HG02970 (cell line): ENCODE data around the gene CNPPD1.

Source experiments
- ATAC-seq: cut with Tn5 transposase; IDR thresholded peaks from one replicate; pipeline ENCODE4 v1.9.1; 2021; ENCODE audit warnings: mild to moderate bottlenecking, moderate library complexity, moderate number of reproducible peaks; ENCODE audit not compliant: unreplicated experiment, low FRiP score

Gene CNPPD1

DNA sequence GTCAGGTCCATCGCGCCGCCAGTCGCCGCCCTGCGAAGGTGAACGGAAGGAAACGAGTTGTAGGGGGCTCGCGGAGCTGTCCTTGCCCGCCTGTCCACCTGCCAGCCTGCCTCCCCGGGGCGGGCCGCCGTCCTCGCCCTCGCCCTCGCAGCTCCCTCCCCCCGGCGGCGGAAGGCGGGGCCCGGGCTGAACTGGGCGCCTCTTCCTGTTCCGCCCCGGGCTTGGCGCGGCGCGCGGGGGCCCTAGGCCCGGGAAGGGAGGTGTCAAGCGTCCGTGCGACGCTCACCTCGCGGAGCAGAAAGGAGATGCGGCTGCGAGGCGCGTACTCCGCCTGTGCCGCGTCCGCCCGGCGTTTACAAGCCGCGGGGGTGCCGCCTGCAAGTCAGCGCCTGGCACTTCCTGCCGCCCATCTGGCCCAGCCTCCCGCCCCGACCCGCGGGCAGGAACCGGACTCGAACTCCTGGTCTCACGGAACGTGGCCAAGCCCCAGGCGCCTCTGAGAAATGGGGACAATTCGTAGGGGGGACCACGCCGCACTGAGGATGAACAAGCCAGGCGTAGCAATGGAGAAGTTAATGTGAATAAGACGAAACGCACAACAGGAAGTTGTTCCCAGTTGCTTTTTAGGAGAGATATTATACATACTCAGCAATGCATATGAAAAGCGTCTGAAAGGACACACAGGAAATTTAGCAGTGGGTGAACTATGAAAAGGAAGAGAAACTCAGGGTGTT is at the start of gene CNPPD1:
TSS of gene CNPPD1 (minus strand) at position 108 of the 734 bp plus-strand sequence. CDS start at position 11, 97 bp downstream.
- peak; percentile 47 for ATAC-seq

DNA sequence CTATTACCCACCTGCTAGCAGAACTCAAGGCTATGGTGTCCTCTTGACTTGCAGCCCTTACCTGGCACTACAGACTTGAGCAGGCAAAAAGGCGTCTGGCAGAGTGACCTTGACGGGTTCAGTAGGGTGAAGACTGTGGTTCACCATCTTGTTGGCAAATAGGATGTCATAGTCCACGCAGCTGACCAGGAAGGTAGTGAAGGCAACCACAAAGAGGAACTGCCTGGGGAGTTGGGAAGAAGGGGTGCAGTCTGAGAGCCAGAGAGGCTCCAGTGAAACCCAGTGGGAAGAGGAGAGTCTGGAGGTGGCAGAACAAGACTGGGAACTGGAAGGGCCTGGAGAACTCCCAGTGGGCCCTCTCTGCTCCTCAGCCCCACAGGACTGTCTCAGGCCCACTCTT is 48.6 kb upstream of the CNPPD1 start:
- no peak for ATAC-seq

DNA sequence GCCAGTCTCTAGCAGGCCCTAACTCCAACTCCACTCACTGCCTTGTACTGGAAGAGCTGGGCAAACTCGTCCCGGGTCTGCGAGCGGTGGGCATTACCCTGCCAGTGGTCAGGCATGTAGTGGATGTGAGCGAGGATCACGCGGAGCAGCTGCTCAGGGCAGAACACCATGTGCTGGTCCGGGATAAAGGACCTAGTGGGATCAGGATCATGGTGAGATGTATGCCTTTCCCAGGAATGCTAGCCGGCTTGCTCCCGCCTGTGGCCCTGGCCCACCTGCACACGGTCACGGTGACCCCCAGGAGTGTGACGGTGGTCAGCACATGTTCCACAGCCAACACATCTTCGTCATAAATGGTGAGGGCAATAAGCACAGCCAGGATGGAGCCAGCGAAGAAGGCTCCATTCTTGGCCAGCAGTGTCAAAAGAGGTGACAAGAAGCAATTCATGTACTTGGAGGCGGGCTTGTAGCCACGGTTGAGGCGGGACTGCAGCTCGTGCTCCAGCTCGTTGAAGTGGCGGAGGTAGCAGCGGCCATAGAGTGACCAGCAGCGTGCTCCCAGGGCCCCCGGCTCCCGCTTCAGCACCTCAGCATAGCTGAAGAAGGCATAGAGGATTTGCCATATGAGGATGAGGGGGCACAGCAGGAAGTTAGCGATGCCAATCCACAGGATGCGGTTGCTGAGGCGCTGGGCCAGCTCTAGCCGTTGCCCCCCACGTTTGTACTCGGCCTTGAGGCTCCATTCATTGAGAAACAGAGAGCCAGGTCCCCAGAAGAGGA is 47.3 kb upstream of the CNPPD1 start:
- no peak for ATAC-seq

DNA sequence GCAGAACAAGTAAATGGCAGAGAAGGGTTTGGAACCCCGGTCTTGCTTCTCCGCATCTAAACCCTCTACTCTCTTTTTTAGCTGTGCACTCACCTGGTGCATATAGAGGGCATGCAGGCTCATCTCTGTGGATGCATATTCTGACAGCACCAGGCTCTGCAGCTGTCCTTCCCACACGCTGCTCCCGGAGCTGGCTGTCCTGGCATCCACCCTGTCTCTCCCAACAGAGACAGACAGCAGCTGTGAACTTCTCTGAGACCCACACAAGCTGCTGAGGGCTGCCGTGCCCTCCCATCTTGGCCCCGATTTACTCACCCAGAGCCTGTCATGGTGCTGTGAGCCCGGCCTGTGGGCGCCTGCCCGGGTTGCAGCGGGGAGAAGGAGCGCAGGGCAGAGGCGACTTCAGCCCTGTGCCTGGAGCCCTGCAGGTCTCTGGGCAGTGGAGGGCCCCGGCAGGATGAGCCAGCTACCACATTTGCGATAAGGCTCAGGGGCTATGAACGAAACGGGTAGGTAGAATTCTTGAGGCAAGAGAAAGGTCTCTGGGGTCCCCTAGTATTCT is 45.3 kb upstream of the CNPPD1 start:
- ATAC-seq, result no peak

DNA sequence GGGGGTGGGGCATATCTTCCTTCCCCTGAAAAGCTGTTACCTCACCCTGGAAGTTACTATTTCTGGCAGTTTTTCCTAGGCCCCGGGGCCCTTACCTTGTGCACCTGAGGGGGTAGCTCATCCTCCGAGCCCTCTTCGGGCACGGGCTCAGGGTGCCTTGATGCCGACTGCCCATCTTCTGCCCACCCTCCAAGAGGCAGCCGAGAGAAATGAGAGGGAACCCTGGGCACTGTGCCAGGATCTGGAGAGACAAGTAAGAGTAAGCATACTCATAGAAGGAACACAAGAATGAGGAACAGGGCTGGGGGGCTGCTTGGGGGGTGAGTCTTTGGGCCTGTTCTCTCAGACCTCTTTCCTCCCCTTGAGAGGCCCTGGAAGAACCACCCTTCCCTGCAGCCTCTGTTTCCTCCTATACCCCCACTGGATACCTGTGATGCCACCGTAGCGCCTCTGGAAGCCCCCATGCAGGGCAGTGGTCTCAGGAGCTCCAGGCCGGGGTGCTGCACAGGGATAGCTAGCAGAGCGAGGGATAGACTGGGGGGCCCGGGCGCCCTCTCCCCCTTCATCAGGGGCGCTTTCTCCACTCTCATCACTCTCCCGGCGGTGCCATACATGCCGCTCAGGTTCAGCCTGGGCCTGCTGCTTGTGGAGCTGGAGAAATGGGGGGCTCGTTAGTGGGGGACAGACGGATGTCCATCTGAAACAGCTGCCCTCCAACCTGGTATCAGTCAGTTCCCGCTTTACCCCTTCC is 44.1 kb upstream of the CNPPD1 start:
- ATAC-seq, result no peak

DNA sequence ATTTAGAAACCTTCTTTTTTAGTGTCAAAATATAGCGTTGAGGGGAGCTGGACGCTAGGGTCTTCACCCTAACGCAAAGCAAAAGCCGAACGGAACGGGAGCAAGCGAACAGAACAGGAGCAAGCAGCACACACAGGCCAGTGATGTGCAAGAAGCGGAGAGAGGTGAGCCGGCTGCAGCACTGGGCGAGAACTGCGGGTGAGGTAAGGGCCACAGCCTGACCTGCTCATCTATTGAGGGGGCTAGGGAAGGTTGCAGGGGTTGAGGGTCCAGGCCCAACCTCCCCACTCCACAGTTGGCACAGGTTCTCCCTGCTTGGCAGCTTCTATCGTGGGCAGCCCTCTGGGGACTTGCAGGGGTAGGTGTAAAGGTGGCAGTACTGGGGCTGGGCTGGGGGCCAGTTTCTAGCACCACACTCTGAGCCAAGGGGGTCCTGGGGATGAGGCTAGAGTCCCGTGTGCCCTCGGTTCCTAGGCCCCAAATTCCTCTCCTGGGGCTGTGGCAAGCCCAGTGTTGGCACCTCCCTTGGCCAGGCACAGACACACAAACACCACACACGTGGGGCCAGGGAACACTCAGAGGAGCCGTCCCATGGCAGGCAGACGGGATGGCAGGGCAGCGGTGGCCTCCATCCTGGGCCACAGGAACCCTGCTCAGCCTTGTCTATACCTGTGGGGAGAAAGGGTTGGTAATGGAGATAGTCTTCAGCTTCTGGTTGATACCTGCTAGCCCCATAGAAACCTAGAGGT is 43.2 kb upstream of the CNPPD1 start:
- ATAC-seq, result no peak

DNA sequence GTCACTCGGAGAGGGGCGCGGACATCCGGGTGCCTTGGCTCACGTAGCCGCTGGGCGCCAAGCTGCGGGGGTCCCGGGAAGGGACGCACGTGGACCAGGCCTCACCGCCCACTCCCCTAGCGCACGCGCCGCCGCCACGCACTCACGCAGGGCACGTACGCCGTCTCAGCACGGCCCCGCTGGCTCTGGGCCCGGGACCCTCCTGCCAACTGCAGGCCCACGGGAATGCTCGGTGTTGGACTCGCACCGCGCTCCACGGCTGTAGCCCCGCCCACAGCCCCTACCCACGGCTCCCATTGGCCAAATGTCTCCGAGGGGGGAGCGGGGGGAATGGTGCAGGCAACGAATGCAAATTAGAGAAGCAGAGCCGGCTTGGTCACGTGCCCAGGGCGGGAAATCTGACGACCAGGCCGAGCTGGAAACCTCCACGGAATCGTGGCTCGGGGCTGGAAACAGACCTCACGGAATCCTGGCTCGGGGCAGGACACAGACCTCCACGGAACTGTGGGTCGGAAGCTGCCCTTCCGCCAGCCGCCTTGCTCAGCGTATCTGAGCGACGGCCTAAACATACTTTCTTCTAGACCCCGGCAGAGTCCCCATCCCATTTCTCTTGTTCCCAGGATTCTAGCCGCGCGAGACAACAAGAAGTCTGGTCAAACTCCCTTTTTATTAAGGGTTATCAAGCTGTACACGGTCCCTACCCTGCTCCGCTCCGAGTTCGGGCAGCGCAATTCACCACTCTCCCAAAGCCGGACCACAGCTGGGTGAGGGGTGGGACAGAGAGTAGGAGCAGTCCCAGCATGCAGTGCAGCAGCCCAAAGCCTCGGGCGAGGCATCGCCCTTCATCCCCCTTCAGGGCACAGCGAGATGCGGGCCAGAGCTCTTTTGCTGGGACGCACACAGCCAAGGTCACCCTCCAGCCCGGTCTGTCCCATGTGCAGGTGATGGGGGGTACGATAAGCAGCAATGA is 42.3 kb upstream of the CNPPD1 start, which contains the start of gene ABCB6:
TSS of gene ABCB6 (minus strand) at position 227 of the 970 bp plus-strand sequence. CDS start 285 bp downstream, outside the sequence.
- ATAC-seq, result peak; percentile 74

DNA sequence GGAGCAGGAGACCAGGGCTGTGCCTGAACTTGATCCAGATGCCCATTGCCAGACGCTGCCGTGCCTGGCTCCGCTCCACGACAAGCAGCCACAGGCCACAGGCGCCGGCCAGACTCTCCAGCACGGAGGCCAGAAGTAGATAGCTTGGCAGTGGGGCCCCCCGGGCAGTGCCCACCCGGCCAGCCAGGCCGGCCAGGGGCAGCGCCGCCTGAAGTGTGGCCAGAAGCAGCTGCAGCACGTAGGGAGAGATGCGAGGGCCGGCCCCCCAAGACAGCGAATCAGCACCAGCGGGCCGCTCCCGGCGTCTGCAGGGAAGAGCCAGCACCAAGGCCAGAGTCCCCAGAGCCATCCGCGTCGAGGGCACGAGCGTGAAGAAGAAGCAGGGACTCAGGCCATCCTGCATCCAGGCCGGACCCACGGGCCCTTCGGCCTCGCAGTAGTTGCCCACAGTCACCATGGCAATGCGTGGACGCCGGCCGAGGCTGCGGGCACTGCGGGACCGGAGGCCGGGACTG is 41.5 kb upstream of the CNPPD1 start:
- peak; percentile 18 for ATAC-seq

DNA sequence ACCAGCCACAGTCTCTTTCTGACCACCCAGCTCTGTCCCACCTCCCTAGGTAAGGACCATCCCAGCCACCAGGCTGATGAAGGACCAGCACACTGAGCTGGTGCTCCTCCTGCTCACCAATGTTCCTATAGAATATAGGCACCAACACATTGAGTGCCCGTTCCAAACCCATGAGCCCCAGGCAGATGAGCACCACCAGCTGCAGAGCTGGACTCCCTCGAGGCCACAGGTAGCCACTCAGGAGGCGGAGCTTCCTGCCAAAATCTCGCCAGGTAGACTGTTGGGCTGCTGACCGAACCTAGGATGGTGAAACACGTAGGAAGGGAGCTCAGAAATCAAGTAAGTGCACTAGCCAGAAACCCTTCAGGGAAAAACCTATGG is 39.8 kb upstream of the CNPPD1 start:
- ATAC-seq, result no peak

DNA sequence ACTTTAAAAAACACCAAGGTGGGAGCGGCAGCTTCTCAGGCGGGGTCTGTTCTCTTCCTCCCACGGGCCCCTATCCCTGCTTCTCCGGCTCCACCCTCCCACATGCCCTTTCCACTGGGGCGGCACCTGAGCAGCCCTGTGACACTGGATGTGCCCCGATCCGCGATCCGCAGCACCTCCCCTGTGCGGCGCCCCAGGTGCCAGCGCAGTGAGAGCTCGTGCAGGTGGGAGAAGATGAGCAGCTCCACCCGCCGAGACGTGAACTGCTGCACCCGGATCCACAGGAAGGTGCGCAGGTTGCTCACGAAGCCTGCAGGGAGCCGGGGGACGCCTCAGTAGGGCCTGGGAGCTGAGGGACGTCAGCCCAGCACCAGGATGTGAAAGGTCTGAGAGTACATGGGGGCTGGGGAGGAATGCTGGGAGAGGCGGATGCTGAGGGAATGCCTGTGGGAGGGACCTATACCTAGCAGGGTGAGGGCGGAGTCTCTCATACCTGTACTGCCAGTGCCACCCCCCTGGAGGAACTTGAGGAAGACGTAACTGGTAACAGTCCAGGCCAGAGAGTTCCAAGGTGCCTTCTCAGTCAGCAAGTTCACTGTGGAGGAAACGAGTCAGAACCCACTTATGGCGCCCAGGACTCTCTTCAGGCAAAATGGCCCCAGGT is 39.3 kb upstream of the CNPPD1 start:
- ATAC-seq, result no peak

DNA sequence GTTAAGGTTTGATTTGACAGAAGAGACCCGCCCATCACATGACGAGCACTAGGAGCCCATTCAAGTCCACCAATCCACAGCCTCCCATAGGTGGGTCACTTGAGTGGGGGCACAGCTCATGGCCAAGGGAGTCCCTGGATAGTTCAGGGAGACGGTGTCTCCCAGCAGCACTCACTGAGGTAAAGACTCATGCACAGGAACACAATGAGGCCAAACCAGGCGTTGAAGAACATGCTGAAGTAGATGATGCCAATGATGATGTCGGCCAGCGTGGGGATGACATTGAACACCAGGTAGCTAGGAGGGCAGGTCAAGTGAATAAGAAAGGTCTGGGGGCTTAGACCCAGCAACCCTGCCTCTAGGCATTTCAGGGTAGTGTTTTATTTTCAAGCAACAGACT is 38.1 kb upstream of the CNPPD1 start:
- ATAC-seq, result no peak

DNA sequence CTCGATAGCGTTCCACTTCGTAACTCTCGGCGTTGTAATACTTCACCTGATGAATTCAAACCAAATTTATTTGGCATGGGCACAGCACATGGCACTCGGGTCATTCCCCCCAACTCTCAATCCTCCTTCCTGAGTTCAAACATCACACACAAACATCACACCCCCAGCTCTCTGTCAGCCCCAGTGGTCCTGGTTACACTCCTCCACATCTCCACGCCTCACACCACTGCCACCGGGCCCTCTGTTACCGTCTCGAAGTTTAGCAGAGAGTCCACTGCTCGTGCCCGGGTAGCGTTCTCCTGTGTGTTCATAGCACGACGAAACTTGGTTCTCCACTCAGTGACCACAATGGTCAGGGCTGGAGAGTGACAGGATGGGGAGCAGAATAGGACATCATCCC is 37.4 kb upstream of the CNPPD1 start:
- ATAC-seq, result no peak

DNA sequence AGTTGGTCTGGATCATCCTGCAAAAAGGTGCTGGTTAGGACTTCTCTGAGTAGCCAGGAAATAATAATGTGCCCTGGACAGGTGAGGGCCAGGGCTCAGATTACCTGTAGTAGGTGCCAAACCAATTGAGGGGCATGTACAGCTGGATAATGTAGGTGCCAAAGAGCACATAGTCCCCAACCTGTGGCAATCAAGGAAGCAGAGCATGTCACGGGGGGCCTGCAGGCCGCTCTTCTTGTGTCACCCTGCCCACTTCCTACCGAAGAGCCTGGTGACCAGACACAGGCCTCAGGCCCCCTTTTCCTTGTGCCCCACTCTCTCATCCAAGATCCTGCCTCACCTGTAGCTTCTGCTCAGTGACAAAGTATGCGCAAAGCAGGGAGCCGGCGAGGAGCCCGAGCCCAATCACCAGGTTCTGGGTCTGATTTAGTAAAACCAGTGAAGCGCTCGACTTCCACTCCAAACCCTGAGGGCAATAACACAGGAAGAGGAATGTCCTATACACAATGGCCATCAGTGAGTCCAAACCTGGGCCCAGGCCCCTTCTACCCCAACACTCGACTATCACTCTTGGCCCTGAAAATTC is 36.9 kb upstream of the CNPPD1 start:
- no peak for ATAC-seq

DNA sequence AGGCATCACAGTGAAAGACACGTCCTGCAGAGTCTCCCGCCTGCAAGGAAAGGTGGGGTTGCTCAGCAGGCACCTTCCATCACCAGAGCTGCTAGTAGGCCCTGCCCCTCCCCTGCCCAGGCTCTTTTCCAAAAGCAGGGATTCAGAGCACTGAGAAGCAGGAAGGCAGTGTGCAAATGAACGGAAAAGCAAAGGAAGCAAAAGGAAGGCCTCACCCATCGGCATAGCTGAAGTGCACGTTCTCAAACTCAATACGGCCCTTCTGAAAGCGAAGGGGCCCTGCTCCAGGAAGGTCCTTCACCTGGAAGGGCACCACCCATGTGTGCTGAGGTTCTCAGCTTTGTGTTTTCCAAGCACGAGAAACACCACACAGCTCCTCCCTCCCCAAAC is 36.3 kb upstream of the CNPPD1 start:
- ATAC-seq, result no peak

DNA sequence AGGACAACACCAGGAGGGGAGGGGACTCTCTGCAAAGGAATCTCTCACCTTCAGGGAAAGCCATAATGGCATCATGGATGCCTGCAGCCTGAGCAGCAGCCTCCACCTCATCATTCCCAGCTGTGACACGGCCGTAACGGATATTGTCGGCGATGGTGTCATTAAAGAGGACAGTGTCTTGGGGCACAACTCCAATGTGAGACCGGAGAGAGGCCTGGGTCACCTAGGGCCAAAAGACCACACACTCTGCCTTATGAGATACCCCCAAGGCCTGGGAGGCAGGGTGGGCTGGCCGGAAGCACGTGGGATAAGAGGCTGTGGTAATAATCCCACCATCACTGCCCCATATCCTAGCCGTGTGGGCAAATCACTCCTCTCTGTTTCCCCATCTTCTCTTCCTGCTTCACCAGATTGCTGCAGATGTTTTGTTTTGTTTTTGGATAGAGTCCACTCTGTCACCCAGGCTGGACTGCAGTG is 34.2 kb upstream of the CNPPD1 start:
- no peak for ATAC-seq

DNA sequence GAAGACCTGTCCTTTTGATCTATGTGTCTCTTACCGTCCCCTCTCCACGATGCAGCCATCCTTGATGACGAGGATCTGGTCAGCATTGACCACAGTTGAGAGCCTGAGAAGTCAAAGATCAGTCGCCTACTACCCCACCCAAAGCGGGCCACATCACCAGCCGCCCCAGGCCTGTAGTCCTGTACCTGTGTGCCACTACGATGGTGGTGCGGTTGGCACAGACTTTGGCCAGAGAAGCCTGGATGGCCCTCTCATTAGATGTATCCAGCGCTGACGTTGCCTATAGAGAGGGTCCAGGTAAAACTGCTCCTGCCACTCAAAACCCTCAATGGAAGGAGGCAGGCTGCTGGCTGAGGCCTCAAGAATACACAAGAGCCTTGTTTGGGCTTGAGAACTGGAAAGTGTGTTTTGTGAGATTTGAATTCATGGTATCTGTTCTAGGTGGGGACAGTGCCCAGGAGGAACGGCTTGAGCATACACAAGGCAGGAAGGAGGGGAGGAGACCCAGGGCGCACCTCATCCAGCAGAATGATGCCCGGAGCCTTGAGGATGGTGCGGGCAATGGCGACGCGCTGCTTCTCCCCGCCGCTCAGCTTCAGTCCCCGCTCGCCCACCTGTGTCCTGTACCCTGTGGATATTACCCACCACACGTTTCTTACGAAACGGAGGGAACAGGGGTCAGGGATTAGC is 33.6 kb upstream of the CNPPD1 start:
- ATAC-seq, result no peak
